Fibroblast of skin of back (primary cell): Measurements from ENCODE around the gene MAGEE2. TPM values are rescaled to one million over a fixed set of nuclear protein-coding genes. Genes with fewer than 3 reads are reported as not detected.
"Not testable (repeated sequence)": the region's sequence is repeated elsewhere in the genome, so short reads cannot be mapped to it uniquely, and the experiment has no call there.

Source experiments
- DNase-seq: peaks from one replicate; pipeline ENCODE4 v3.0.0-alpha.2; 2013
- polyA plus RNA-seq, 2 experiments: library from polyadenylated mRNA; unstranded; fragments of 120-200 nt; gene quantifications; one replicate each; pipeline ENCODE4 v1.2.1, GENCODE V29; 2013; ENCODE audit not compliant: insufficient read length in 2 of 2

The MAGEE2 gene, protein sequence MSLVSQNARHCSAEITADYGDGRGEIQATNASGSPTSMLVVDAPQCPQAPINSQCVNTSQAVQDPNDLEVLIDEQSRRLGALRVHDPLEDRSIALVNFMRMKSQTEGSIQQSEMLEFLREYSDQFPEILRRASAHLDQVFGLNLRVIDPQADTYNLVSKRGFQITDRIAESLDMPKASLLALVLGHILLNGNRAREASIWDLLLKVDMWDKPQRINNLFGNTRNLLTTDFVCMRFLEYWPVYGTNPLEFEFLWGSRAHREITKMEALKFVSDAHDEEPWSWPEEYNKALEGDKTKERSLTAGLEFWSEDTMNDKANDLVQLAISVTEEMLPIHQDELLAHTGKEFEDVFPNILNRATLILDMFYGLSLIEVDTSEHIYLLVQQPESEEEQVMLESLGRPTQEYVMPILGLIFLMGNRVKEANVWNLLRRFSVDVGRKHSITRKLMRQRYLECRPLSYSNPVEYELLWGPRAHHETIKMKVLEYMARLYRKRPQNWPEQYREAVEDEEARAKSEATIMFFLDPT
- not detected for polyA plus RNA-seq (2013, experiment 1 of 2; ENCODE audit: insufficient read length)
- not detected for polyA plus RNA-seq (2013, experiment 2 of 2; ENCODE audit: insufficient read length)

DNA sequence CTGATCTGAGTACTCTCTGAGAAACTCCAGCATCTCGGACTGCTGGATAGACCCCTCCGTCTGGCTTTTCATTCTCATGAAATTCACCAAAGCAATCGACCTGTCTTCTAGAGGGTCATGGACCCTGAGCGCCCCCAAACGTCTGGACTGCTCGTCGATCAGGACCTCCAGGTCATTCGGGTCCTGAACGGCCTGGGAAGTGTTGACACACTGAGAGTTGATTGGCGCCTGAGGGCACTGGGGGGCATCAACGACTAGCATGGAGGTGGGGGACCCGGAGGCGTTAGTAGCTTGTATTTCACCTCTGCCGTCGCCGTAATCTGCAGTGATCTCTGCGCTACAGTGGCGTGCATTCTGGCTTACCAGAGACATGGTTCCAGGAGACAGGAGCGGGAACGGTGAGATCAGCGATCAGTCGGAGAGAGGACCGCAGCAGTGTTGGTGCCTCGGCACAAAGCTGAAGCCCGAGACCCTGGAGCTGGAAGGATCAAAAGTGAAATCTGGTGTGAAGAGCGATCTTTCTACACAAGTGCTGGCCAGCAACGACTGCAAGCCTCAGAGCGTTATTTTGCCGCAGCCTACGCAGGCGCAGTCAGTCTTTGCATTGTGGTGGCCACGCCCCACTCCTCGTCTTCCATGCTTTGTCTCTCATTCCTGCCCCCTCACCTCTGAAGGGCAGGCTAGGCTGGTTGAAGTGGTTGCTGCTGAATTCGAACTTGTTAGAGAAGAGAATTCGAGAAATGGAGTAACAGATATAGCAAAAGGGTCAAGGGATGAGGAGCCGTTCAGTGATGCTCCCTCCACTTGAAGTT lies at the start of gene MAGEE2:
Gene MAGEE2 (minus strand): TSS at position 575 of the 812 bp plus-strand sequence. CDS start 203 bp downstream, at position 372.
- no peak for DNase-seq

DNA sequence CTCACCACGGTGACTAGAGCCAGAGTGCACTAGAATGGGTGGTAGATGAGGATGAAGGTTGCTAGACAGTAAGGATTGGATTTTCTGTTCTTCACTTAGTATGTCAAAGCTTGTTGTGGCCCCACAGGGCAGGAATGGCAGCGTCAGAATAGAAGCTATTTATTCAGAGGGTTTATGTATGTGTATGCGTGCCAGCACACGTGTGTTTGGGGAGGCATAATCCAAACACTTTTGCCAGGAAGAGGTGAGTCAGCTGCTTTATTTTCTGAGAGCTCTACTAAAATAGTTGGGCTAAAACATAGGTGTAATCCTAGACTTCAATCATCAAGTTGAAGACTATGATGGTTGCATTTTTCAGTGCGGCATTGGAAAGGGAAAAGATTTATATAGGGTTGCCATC lies 1.2 kb upstream of the MAGEE2 start:
- DNase-seq, result no peak

DNA sequence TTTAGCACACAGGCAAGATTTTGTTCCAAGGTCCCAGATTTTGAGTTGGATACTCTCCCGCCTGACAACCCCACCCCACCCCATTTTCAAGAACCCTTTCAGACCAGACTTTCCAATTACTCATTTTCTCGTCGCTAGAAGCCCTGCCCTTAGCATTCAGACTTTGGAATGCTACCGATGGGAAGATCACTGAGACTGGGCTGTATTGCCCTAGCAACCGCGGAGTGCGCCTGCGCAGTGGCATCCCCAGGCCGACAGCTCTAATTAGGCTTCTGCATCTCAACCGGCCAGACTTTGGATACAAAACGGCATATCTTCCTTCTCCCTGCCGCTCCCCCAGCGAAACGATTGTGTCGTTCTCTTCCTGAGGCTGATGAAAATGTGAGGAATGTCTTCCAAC lies 3.4 kb downstream of the MAGEE2 start:
- no peak for DNase-seq

DNA sequence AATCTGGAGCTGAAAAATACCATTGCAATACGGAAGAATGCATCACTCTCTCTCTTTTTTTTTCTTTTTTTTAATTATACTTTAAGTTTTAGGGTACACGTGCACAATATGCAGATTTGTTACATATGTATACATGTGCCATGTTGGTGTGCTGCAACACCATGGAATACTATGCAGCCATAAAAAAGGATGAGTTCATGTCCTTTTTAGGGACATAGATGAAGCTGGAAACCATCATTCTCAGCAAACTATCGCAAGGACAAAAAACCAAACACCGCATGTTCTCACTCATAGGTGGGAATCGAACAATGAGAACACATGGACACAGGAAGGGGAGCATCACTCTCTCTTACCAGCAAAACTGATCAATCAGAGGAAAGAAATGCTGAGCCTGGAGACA lies 17.0 kb downstream of the MAGEE2 start:
- not testable (repeated sequence) for DNase-seq

DNA sequence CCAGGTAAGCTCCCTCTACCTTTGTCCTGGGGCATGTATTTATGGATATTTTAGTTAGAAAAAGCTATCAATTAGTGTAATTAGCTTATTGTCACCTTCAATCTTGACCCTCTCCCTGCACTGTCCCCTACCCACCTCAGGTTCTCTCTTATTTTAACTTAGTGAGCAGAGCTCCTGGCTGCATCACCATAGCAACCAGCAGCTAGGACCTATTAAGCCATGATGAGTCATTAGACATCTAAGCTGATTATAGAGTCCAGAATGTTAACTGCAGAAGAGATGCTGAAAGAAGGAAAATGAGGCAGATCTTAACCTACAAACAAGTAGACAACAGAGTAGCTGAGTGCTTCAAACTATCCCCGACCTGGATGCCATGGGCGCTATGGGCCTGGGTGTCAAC lies 36.6 kb downstream of the MAGEE2 start:
- DNase-seq, result no peak

DNA sequence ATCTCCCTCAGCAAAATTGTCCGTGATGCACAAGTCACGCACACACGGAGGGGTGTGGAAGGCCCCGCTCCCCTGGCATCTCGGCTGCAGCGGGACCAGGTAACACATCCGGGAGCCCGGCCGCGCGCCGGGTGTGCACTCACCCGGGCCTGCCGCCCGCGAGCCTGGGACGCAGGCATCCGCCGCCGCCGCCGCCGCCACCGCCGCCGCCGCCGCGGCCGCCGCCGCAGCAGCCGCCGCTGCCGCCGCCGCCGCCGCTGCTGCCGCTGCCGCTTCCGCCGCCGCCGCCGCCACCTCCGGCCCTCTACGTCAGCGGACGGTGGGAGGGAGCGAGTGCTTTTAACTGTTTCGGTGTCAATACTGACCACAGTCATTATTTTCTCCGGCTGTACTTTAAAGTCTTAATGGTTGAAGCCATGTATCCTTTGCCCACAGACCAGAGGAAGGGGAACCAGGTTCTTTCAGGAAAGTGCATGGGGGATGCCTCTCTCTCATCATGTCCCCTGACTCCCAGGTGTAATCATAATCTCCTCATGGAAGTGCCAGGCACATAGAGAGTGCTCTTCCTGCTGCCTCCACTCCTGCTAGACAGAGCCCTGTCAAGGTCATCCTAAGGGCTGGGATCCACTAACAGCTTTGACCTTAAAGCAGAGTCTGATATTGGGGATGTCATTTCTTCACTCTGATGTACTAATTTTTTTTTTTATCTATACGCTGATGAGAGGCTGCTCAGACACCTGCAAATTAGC lies 38.0 kb downstream of the MAGEE2 start:
- peak; percentile 23 for DNase-seq
